ENCODE results near the gene GDPD5.

GDPD5 gene

GRCh38 chr11:75440960-75441803 lies 84.6 kb downstream of the GDPD5 start:
- ATAC-seq, result no peak
- TF ChIP-seq RARB (CRISPR knock-in tag; IDR thresholded peaks at IDR 0.05), result no peak
- no peak for TF ChIP-seq POU6F1 (CRISPR knock-in tag; IDR thresholded peaks at IDR 0.05; ENCODE audit: borderline replicate concordance, low read depth)
- no peak for TF ChIP-seq ARNTL (CRISPR knock-in tag; IDR thresholded peaks at IDR 0.05; ENCODE audit: borderline replicate concordance, low read depth)
- TF ChIP-seq GLIS3 (CRISPR knock-in tag; IDR thresholded peaks at IDR 0.05), result no peak
- no peak for TF ChIP-seq SNAI2 (CRISPR knock-in tag; IDR thresholded peaks at IDR 0.05)
- TF ChIP-seq TOX (CRISPR knock-in tag; IDR thresholded peaks at IDR 0.05; ENCODE audit: borderline replicate concordance), result no peak
- TF ChIP-seq ZNF565 (CRISPR knock-in tag; conservative IDR thresholded peaks at IDR 0.05; ENCODE audit: low read depth), result no peak
- no peak for TF ChIP-seq CSDC2 (CRISPR knock-in tag; IDR thresholded peaks at IDR 0.05)
- TF ChIP-seq ZNF70 (CRISPR knock-in tag; IDR thresholded peaks at IDR 0.05), result no peak
- TF ChIP-seq CSRNP3 (CRISPR knock-in tag; IDR thresholded peaks at IDR 0.05), result no peak
- TF ChIP-seq ZFP30 (CRISPR knock-in tag; IDR thresholded peaks at IDR 0.05), result no peak
- TF ChIP-seq TSHZ2 (CRISPR knock-in tag; IDR thresholded peaks at IDR 0.05), result no peak
- no peak for TF ChIP-seq BACH2 (CRISPR knock-in tag; IDR thresholded peaks at IDR 0.05; ENCODE audit: borderline replicate concordance)
- TF ChIP-seq PATZ1 (CRISPR knock-in tag; IDR thresholded peaks at IDR 0.05; ENCODE audit: borderline replicate concordance), result no peak
- TF ChIP-seq CREB5 (CRISPR knock-in tag; IDR thresholded peaks at IDR 0.05; ENCODE audit: low read depth), result no peak
- no peak for TF ChIP-seq ZC3H10 (CRISPR knock-in tag; IDR thresholded peaks at IDR 0.05)
- no peak for TF ChIP-seq ISL1 (CRISPR knock-in tag; IDR thresholded peaks at IDR 0.05)
- TF ChIP-seq TCF4 (CRISPR knock-in tag; IDR thresholded peaks at IDR 0.05; ENCODE audit: borderline replicate concordance), result no peak

- TF ChIP-seq TOX (CRISPR knock-in tag; IDR thresholded peaks at IDR 0.05; ENCODE audit: borderline replicate concordance), result no peak
- TF ChIP-seq PATZ1 (CRISPR knock-in tag; IDR thresholded peaks at IDR 0.05; ENCODE audit: borderline replicate concordance), result no peak
- TF ChIP-seq ISL1 (CRISPR knock-in tag; IDR thresholded peaks at IDR 0.05), result no peak
- ATAC-seq, result no peak
Measured at GRCh38 chr11:75439495-75440120, 86.1 kb downstream of the GDPD5 start.
